ENCODE data around the gene ZNF799.
"Not testable (repeated sequence)": the region's sequence is repeated elsewhere in the genome, so short reads cannot be mapped to it uniquely, and the experiment has no call there.

DNA sequence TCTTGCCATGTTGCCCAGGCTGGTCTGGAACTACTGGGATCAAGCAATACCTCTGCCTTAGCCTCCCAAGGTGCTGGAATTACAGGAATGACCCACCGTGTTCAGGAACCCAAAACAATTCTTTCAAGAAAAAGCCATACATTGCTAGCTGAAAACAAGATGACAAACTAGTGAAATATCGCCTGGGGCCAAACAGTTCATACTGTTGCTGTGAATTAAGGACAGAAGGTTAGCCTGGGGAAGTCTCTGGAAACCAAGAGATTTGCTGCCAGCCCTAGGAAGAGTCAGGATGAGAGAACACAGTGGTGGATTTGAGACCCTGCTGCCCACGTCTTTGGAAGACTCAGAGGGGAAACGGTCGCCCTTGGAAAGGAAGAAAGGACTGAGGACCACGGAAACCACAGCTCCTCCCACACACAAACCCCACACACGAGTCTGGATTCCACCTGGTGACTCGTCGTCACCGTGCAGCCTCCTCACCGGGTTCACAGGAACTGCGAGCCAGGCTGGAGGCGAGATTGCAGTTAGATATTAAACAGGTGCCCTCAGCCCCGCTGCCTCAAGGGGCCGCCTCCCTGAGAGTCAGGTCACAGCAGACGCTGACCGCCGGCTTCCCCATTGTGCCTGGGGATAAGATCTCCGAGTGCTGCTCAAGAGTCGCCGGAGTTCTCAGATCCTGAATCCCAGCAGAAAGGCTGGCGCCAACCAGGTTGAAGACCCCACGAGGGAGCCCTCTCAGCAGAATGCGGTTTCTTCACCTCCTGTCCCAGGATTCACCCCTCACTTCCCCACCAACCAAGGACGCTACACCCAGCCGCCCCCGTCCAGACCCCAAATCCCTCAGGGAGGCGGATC lies 38.8 kb upstream of the ZNF799 start:
- not testable (repeated sequence) for TF ChIP-seq POLR2A (IDR thresholded peaks at IDR 0.05; ENCODE audit: low read length); GATA1 (IDR thresholded peaks at IDR 0.05; ENCODE audit: low read depth, low read length)
